A375 (cell line): ENCODE measurements around the gene LIPI. TPM values are rescaled to one million over a fixed set of nuclear protein-coding genes. Genes with fewer than 3 reads are reported as not detected.

Experiments used
- small RNA-seq: library from RNA; depleted of rRNA; stranded (forward); fragments of <200 nt; gene quantifications from one replicate; pipeline ENCODE3, GENCODE V24; 2014
- total RNA-seq: library from RNA; depleted of rRNA; stranded (reverse); fragments of >200 nt; shearing (Covaris generic); gene quantifications from 2 replicates; pipeline ENCODE4 v1.2.3, GENCODE V29; 2014; rRNA removed

Gene LIPI
- not detected in 2 replicates for total RNA-seq

DNA sequence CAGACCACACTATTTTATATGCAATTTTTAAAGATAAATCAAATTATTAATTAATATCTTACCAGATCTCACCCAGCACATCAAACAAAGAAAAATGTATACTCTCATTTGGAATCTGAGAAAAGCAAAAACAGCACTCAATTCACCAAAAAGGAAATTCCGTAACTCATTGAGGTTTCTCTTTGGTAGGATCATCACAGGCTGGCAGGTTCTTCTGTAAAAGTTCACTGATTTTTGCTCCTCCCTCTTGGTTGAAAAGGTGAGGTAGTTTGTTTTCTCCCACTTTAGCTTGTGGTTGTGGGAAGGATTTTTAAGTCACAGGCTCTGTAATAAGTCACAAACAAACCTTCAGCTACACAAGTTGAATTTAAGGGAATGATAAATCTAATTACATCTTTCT, at the start of gene LIPI:
TSS of gene LIPI (minus strand) at position 218 of the 400 bp plus-strand sequence. CDS start at position 108, 110 bp downstream.

DNA sequence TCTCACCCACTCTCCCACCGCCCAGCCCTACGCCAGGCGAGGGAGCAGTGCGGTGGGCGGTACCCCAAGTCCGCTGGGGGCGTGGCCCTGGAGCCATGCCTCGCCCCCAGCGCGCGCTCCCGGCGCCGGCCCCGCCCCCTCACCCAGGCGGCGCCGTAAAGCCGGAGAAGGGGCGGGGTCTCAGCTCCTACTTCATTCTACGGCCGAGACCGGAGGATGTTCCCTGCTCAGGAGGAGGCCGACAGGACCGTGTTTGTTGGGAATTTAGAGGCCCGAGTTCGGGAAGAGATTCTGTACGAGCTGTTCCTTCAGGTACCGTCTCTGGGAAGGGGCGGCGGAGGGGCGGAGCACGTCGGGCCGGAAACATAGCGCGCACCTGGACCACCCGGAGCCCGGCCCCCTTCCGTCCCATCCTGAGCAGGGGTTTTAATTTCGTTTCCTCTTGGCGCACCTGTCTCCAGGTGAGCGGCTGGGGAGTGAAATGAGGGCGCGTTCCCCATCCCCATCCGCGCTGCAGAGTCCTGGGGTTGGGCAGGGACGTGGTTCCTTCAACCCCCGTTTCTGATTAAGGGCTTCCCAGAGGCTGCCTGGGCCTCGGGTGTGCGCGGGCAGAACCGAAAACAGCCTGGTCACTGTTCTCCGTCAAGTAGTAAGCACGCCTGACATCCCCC, 5.4 kb upstream of the LIPI start, which contains the start of gene RBM11:
TSS of gene RBM11 (plus strand) at position 187 of the 671 bp plus-strand sequence. CDS start at position 217, 30 bp downstream.

Small RNA genes lying within 50 kb of the gene (small RNA-seq; reads per million reads assigned to genes)
- not detected for gene RF01518
- not detected for gene RNA5SP488

Other genes with a start within 250 kb of the LIPI start
- 0.05 and 0.68 TPM in 2 replicates for gene RBM11, start 5.2 kb upstream of the LIPI start, total RNA-seq
- gene HSPA13, start 172.2 kb upstream of the LIPI start, total RNA-seq = 27.3 and 31.1 TPM in 2 replicates